GM19099 (cell line): ENCODE measurements around the gene UQCC2.

Experiments
- POLR2A ChIP-seq: IDR thresholded peaks from 3 replicates; pipeline ENCODE4 v1.6.1; 2011; ENCODE audit warnings: low read depth; ENCODE audit not compliant: insufficient read length; ENCODE audit errors: extremely low read depth

Gene UQCC2

DNA sequence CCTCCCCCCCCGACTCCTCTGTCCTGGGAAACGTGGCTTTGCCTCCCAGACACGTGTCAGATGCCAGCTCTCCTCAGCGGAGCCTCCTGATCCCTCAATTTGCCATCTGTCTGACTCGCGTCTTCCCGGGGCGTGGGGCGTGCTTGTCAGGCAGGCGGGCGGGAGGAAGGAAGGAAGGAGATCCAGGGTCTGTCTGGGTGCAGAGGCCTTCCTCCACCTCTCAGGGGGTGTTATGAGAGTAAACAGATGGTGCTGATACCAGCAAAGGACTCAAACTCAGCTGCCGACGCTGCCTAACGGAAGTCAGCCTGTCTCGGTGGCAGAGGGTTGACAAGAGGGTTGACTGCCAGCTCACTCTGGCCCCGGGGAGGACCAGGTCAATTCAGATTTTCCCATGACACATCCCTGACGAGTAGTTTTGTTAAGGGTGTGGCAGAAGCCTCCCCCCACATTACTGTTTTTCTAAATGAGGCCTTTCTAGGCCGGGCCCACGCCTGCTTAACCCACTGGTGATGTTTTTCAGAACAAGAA, 17.0 kb downstream of the UQCC2 start:
- no peak for TF ChIP-seq POLR2A

DNA sequence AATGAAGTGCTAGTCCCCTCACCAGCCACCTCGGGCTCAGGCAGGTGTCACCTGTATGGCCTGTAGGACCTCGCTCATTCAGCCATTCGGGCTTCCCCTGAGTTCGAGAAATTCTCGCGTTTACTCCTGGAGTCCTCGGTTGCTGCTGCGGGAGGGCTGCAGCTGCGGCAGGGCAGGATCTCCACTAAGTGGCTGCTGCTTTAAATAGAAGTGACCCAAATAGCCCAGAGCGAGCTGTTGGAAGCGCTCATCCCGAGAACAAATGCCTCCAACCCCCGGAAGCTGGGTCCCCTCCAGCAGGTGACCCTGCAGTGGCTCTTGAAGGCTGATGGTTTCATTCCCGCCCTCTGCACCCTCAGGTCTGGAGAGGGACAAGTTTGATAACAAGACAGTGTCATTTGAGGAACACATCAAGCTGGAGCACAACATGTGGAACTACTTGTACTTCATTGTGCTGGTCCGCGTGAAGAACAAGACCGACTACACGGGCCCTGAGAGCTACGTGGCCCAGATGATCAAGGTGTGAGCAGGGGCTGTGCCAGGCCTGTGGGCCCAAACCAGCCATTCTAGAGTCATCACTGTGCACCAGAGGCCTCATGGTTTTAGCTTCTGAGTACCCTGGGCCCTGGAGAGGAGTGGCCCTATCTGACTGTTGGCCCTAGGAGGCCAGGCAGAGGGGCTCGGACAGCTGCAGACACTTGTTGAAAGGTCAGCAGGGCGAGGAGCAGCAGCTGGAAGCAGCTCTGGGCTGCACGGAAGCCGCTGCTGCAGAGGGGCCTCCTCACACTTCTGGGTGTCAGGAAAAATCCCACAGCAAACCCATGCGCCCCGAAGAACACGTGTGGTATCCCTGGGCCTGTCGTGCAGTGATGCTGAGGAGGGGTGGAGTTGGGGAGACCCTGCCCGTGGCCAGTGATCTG, 18.1 kb downstream of the UQCC2 start:
- no peak for TF ChIP-seq POLR2A

DNA sequence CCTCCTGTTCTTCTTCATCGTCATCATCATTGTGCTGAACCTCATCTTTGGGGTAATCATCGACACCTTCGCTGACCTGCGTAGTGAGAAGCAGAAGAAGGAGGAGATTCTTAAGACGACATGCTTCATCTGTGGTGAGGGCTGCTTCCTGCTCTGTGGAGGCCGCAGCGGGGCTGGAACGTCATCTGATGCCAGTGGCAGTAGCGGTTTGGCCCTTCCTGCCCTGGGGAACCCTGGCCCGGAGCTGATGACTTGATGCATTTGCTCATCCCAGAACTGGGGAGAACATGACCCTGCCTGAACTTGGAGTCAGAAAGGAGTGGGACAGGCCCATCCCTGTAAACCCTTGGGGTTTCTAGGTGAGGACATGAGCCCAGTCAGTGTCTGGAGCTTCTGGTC, 18.7 kb downstream of the UQCC2 start:
- no peak for TF ChIP-seq POLR2A

DNA sequence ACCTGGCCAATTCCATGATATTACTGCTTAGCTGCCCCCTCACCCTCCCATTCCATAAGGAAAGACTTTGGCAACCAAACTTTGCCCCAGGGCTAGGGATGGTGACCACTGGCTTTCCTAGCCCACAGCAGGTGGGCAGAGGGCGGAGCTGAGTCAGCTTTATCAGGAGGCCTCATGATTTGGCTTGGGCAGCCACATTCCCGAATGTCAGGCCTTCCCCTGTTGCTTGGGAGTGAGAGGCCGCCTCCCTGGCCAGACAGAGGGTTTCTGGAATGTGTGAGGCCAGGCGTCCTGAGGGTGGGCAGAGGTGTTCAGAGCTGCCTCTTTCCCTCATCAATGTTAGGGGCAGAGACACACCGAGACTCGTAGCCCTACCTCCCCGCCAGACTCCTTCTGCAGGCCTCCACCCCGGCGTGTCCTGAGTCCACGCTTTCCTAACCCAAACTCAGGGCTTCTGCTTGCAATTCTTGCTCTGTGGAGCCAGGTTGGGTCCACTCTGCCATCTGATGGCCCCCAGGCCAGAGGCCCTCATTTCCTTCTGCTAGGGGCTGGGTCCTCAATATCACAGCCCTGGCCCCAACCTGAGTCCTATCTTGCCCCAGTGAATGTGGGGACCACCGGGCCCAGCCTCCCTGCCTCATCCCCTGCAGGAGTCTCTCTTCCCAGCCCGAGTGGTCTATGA, 19.3 kb downstream of the UQCC2 start:
- no peak for TF ChIP-seq POLR2A

DNA sequence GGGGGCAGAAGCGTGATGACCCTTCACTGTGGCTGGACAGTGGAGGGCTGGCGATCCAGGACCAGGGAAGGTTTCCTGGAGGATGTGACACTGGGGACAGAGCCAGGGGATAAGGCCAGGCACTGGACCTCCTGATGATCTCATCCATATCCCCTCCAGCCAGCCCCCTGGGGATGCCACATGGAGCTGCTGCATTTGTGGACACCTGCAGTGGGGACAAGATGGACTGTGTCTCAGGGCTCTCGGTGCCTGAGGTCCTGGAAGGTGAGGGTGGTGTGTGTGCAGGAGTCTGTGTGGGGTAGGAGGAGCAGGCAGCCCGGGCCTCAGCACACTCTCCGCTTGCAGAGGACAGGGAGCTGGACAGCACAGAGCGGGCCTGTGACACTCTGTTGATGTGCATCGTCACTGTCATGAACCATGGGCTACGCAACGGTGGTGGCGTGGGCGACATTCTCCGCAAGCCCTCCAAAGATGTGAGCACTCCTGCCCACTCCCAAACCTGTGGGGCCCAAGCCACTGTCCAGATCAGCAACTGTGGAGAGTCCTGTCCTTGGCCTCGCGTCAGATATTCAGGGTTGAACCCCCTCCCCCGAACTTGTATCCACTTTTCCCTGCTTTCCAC, 19.9 kb downstream of the UQCC2 start:
- no peak for TF ChIP-seq POLR2A

DNA sequence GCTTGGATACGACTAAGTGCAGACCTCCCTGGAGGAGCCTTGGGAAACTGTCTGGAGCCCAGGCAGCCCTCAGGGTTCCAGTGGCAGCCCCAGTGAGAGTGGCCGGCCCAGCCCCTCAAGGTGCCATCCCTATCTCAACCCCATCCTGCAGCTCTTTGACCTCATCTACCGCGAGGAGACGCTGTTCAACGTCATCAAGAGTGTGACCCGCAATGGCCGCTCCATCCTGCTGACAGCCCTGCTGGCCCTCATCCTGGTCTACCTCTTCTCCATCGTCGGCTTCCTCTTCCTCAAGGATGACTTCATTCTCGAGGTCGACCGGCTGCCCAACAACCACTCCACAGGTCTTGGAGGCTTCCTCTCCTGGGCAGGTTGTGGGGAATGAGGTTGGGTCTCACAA, 20.7 kb downstream of the UQCC2 start:
- TF ChIP-seq POLR2A, result no peak

DNA sequence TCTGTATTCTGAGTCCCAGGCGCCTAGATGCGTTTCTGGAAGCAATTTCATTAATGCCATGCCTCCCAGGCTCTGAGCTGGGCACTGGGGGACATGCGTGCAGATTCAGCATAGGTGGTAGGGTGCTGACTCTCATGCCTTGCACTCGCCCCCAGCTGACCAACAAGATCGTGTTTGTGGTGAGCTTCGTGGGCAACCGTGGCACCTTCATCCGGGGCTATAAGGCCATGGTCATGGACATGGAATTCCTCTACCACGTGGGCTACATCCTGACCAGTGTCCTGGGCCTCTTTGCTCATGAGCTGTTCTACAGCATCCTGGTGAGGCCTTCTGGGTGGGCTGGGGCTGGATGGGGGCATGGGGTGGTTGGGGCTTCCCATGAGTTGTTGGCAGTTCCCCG, 21.6 kb downstream of the UQCC2 start:
- no peak for TF ChIP-seq POLR2A

DNA sequence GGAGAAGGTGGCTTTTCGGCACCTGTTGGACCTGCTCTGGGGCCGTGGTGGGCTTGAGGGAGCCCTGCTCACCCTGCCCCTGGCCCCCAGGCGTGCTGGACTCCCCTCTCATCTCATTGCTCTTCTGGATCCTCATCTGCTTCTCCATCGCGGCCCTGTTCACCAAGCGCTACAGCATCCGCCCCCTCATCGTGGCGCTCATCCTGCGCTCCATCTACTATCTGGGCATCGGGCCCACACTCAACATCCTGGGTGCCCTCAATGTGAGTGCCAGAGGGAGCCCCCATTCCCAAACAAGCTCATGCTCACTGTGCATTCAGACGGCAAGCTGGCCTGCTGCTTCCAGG, 22.4 kb downstream of the UQCC2 start:
- no peak for TF ChIP-seq POLR2A

DNA sequence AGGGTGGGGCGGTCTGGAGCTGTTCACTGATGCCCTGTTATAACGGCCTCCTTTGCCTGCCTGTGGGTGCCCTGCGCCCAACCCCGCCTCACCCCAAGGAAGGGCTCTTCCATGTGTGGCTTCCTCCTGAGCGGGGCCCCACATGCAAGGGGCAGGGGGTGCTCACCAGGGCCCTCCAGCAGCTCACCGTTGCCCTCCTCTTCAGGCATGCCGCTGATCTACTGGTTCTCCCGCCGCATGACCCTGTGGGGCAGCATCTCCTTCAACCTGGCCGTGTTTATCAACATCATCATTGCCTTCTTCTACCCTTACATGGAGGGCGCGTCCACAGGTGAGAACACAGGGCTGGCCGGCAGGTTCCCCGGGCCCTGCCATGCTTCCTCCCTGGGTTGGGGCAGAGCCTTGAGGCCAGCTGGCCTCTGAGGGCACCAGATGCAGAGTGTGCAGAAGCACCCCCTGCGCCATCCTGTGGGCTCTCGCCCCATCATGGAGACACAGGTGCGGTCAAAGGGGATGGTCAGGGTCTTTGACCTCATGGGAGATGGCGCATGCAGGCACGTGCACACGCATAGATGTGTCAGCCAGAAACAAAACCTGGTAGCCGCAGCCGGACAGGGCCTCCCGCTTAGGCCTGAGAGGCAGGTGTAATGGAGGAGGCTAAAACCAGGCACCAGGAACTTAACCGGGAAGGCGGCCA, 22.9 kb downstream of the UQCC2 start:
- no peak for TF ChIP-seq POLR2A

DNA sequence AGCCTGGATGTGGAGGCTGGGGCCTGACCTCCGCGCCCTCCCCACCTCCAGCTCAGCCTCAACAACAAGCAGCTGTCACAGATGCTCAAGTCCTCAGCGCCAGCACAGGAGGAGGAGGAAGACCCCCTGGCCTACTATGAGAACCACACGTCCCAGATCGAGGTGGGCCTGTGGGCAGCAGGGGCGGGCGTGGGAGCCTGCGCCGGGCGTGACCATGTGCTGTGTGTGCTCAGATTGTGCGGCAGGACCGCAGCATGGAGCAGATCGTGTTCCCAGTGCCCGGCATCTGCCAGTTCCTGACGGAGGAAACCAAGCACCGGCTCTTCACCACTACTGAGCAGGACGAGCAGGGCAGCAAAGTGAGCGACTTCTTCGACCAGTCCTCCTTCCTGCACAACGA, 23.5 kb downstream of the UQCC2 start:
- no peak for TF ChIP-seq POLR2A

DNA sequence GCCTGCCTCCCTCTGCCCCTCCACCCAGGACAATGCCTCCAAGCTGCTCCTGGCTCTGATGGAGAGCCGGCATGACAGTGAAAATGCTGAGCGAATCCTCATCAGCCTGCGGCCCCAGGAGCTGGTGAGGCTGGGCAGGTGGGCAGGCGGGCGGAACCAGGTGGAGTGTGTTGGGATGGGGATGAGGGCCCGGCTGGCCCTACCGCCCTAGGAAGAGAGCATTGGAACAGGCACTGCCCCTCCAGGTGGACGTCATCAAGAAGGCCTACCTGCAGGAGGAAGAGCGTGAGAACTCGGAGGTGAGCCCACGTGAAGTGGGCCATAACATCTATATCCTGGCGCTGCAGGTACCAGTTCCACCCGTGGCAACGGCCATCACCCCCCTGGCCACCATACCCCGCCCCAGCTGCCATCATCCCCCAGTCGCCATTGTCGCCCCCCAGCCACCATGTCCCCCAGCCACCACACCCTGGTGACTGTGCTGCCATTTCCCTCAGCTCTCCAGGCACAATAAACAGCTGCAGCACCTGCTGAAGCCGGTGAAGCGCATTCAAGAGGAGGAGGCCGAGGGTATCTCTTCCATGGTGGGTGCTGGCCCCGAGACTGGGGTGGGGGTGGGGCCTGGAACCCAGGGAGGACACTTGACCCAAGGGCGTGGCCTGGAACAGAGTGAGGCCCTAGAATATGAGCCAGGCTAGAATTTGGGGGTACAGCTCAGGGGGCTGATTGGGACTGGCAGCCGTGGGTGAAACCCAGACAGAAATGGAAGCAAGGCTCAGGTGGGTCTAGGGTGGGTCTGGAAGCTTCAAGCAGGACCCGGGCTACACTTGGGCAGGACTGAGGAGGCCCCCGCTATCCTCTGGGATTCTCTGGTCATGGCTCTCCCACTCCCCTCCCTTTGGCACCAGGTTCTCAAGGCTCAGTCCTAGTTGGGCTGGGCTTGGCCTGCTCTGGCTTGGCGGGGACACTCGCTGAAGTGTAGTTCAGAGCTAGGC, 24.2 kb downstream of the UQCC2 start:
- no peak for TF ChIP-seq POLR2A

DNA sequence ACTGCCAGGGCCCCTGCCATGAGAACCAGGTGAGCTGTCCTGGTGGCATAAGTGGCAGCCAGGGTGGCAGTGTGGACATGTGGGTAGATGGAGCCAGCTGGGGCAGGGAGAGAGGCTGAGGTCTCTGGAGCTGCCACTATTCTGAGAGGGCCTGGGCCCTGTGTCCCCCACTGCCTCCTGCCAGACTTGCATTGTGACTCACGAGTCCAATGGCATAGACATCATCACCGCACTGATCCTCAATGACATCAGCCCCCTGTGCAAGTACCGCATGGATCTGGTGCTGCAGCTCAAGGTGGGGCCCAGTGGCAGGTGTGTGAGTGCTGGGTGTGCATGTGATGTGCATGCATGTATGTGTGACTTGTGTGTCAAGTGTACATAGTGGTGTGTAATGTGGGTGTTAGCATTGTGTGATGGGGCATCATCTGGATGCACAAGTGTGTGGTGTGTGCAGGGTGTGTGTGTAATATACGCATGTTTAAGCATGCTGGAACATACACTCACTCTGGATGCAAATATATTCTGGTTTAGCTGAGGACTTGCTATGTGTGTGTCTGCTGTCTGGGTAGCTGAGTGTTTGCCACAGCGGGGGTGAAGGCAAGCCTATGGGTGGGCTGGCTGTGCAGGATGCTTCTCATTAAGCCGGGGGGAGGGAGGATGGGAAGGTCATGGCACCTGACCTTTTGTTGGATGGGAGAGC, 25.1 kb downstream of the UQCC2 start:
- no peak for TF ChIP-seq POLR2A

DNA sequence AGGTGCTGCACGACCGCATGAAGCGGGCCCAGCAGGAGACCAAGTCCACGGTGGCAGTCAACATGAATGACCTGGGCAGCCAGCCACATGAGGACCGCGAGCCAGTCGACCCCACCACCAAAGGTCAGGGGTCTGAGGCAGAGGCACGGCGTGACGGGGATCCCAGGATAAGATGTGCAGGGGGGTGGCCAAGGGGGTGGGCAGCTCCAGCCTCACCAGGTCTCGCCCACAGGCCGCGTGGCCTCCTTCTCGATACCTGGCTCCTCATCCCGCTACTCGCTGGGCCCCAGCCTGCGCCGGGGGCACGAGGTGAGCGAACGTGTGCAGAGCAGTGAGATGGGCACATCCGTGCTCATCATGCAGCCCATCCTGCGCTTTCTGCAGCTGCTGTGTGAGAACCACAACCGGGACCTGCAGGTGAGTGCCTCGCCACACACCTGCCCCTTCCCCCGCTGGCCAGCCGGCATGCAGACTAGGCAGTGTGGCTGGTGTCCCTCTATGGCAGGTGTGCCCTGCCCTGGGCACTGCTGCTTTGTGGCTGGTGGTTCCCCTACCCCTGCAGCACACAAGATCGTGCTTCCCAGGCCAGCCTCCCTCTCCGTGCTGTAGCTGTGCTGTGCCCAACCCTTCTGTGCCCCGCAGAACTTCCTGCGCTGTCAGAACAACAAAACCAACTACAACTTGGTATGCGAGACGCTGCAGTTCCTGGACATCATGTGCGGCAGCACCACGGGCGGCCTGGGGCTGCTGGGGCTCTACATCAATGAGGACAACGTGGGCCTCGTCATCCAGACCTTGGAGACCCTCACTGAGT, 25.9 kb downstream of the UQCC2 start:
- TF ChIP-seq POLR2A, result no peak

DNA sequence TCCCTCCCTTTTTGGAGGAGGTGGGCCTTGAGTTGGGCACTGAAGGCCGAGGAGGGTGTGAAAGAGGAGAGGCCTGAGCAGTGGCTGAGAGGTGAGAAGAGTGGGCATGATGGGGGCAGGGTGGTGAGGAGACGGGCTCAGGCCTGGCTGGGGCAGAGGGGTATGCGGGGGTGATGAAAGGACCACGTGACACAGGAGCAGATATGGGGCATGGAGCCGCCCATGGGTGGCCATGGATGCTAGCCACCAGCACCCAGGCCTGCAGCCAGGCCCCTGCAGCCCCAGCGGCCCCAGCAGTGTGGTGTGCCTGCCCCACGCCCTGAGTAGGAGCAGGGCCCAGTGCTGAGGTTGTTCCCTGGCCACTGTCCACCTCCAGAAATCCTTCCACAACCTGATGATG, 26.5 kb downstream of the UQCC2 start:
- TF ChIP-seq POLR2A, result no peak
